Stimulated activated CD8-positive, alpha-beta memory T cell treated with anti-CD3 and anti-CD28 coated beads, Interleukin-12 subunit alpha, Interleukin-12 subunit beta, amount 100 ng/mL, for 24 hours (primary cell): ENCODE results near the gene MERTK.
"Not testable (repeated sequence)": the region's sequence is repeated elsewhere in the genome, so short reads cannot be mapped to it uniquely, and the experiment has no call there.

Source experiments
- DNase-seq: peaks from one replicate; pipeline ENCODE4 v3.0.0-alpha.2; 2020; ENCODE audit errors: extremely low read depth

MERTK gene

GRCh38 chr2:112008910-112009485, 110.6 kb downstream of the MERTK start:
- DNase-seq, result no peak

- no peak for DNase-seq
Measured at GRCh38 chr2:112010751-112011150, 112.3 kb downstream of the MERTK start.

- DNase-seq, result no peak
Measured at GRCh38 chr2:112012556-112012955, 114.1 kb downstream of the MERTK start.

- DNase-seq, result no peak
Measured at GRCh38 chr2:112018846-112019245, 120.4 kb downstream of the MERTK start.

GRCh38 chr2:112019569-112019982, 121.2 kb downstream of the MERTK start:
- DNase-seq, result no peak

GRCh38 chr2:112020561-112020960, 122.2 kb downstream of the MERTK start:
- DNase-seq, result no peak

- DNase-seq, result no peak
Measured at GRCh38 chr2:112021290-112021689, 122.9 kb downstream of the MERTK start.

GRCh38 chr2:112021781-112022231, 123.4 kb downstream of the MERTK start:
- no peak for DNase-seq

- no peak for DNase-seq
Measured at GRCh38 chr2:112023707-112024106, 125.3 kb downstream of the MERTK start.

- no peak for DNase-seq
Measured at GRCh38 chr2:112024231-112024630, 125.8 kb downstream of the MERTK start.

GRCh38 chr2:112024896-112025491, 126.6 kb downstream of the MERTK start:
- no peak for DNase-seq

- no peak for DNase-seq
Measured at GRCh38 chr2:112026509-112026908, 128.1 kb downstream of the MERTK start.

GRCh38 chr2:112027767-112028166, 129.4 kb downstream of the MERTK start:
- DNase-seq, result no peak

GRCh38 chr2:112029164-112029563, 130.8 kb downstream of the MERTK start:
- DNase-seq, result no peak

- no peak for DNase-seq
Measured at GRCh38 chr2:112031473-112032223, 133.2 kb downstream of the MERTK start.

GRCh38 chr2:112032224-112032586, 133.8 kb downstream of the MERTK start:
- DNase-seq, result no peak

- DNase-seq, result no peak
Measured at GRCh38 chr2:112032689-112033465, 134.5 kb downstream of the MERTK start.

- no peak for DNase-seq
Measured at GRCh38 chr2:112033600-112033999, 135.2 kb downstream of the MERTK start.

- no peak for DNase-seq
Measured at GRCh38 chr2:112034924-112035323, 136.5 kb downstream of the MERTK start.

- DNase-seq, result no peak
Measured at GRCh38 chr2:112035786-112036185, 137.4 kb downstream of the MERTK start.

GRCh38 chr2:112039556-112039955, 141.1 kb downstream of the MERTK start:
- not testable (repeated sequence) for DNase-seq

- not testable (repeated sequence) for DNase-seq
Measured at GRCh38 chr2:112040066-112040465, 141.7 kb downstream of the MERTK start.
